Gastroesophageal sphincter (tissue), 3 donors: ENCODE data around the gene ALPG.

Source experiments
- CTCF ChIP-seq, 4 experiments: fragments of 200-600 bp in 2 of 4; fragments of 450-650 bp in 2 of 4; sonication (generic) in 1 of 4; IDR thresholded peaks; one replicate each; pipeline ENCODE4 v1.5.1; 2017 to 2019; ENCODE audit warnings: antibody characterized with exemption in 4 of 4, mild to moderate bottlenecking in 2 of 4, moderate library complexity in 2 of 4
- POLR2A ChIP-seq, 2 donors: fragments of 450-650 bp; IDR thresholded peaks; one replicate each; pipeline ENCODE4 v1.6.1; 2017; ENCODE audit warnings: antibody characterized with exemption in 2 of 2, mild to moderate bottlenecking in 2 of 2, moderate library complexity in 1 of 2

DNA sequence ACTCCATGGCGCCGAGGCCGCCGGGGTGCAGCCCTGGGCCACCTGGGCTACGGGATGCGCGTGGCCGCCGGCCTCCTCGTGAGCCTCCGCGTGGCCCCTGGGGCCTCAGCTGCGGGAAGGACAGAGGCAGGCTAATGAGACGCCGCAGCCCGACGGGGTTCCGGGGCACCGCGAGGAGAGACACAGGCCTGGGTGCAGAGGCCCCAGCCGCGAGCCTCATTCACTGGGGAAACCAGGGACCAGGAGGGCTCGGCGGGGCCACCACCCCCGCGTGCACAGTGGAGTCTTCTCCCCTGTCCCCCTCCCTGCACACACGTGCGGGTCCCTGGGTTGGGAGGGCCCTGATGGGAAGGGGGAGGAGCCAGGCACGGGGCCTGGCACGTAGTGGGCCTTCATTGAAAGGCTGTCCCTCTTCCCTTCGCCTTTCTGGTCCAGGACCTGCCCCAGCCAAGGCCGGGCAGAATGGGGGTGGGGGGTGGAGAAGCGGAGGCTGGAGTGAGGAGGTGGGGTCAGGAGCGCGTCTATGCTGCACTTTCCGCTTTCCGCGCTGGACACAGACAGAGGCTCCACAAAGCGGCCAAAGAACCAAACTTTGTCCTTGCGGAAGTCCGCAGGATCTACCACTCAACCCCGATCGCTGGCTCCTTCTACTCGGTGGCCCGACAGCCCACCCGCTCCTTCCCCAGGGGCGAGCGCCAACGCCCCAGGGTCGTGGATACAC lies 19.0 kb upstream of the ALPG start:
- TF ChIP-seq POLR2A (IDR thresholded peaks at IDR 0.05) (no peak), CTCF (IDR thresholded peaks at IDR 0.05) (no peak)
